Osteocyte (in vitro differentiated cells): ENCODE results near the gene NSUN6. TPM values are rescaled to one million over a fixed set of nuclear protein-coding genes. Genes with fewer than 3 reads are reported as not detected.
"Not testable (repeated sequence)": the region's sequence is repeated elsewhere in the genome, so short reads cannot be mapped to it uniquely, and the experiment has no call there.

Source experiments
- DNase-seq: peaks from one replicate; pipeline ENCODE4 v3.0.0; 2021; ENCODE audit warnings: mixed read lengths; ENCODE audit not compliant: unreplicated experiment; ENCODE audit errors: extremely low spot score
- H3K27ac Mint-ChIP-seq: one replicate; pipeline ENCODE4 v1.8.0; 2021; ENCODE audit warnings: mild to moderate bottlenecking, mixed read lengths; ENCODE audit not compliant: unreplicated experiment
- H3K27me3 Mint-ChIP-seq: one replicate; pipeline ENCODE4 v1.8.0; 2021; ENCODE audit warnings: mixed read lengths; ENCODE audit not compliant: unreplicated experiment
- H3K36me3 Mint-ChIP-seq: one replicate; pipeline ENCODE4 v1.8.0; 2021; ENCODE audit warnings: mixed read lengths; ENCODE audit not compliant: unreplicated experiment
- H3K4me1 Mint-ChIP-seq: one replicate; pipeline ENCODE4 v1.8.0; 2021; ENCODE audit warnings: mixed read lengths; ENCODE audit not compliant: unreplicated experiment
- H3K4me3 Mint-ChIP-seq: one replicate; pipeline ENCODE4 v1.8.0; 2021; ENCODE audit warnings: mild to moderate bottlenecking, moderate library complexity, mixed read lengths; ENCODE audit not compliant: unreplicated experiment
- H3K9me3 Mint-ChIP-seq: one replicate; pipeline ENCODE4 v1.8.0; 2021; ENCODE audit warnings: mixed read lengths; ENCODE audit not compliant: unreplicated experiment
- total RNA-seq: library from RNA; stranded (reverse); gene quantifications from 2 replicates; pipeline ENCODE4 v1.2.1, GENCODE V29; 2021
- TF ChIP-seq, protein P1 (sequence below): fragments of 200-600 bp; sonication (generic); IDR thresholded peaks from 2 replicates; pipeline ENCODE4 v1.5.0; 2021; ENCODE audit warnings: antibody characterized with exemption, mild to moderate bottlenecking, moderate library complexity

NSUN6 gene
- total RNA-seq, 1 donor from 2014 or later = 8.3 TPM

DNA sequence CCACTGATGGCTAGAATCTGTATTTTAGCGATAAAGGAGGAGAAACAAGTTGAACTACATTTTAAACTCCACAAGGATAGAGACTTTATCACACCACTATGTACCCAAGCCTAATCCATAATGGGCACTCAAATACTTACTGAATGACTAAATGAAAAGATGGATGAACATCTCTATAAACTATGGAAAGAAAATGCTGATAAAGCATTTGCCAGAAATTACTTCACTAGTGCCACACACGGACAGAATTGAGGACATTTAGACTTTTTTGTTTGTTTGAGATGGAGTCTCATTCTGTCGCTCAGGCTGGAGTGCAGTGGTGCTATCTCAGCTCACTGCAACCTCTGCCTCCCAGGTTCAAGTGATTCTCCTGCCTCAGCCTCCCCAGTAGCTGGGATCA, 1.7 kb upstream of the NSUN6 start:
- H3K4me3 Mint-ChIP-seq = peak overlapping the region; percentile 6
- no peak for DNase-seq
- no peaks in the 10 kb centered on the region for H3K9me3 Mint-ChIP-seq
- no peaks in the 10 kb centered on the region for H3K36me3 Mint-ChIP-seq
- H3K27ac Mint-ChIP-seq = no peak overlapping the region
- H3K27me3 Mint-ChIP-seq = no peaks in the 10 kb centered on the region
- H3K4me1 Mint-ChIP-seq = peaks cover 29% of the 10 kb centered on the region
- TF ChIP-seq, protein P1, sequence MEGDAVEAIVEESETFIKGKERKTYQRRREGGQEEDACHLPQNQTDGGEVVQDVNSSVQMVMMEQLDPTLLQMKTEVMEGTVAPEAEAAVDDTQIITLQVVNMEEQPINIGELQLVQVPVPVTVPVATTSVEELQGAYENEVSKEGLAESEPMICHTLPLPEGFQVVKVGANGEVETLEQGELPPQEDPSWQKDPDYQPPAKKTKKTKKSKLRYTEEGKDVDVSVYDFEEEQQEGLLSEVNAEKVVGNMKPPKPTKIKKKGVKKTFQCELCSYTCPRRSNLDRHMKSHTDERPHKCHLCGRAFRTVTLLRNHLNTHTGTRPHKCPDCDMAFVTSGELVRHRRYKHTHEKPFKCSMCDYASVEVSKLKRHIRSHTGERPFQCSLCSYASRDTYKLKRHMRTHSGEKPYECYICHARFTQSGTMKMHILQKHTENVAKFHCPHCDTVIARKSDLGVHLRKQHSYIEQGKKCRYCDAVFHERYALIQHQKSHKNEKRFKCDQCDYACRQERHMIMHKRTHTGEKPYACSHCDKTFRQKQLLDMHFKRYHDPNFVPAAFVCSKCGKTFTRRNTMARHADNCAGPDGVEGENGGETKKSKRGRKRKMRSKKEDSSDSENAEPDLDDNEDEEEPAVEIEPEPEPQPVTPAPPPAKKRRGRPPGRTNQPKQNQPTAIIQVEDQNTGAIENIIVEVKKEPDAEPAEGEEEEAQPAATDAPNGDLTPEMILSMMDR = no peak

DNA sequence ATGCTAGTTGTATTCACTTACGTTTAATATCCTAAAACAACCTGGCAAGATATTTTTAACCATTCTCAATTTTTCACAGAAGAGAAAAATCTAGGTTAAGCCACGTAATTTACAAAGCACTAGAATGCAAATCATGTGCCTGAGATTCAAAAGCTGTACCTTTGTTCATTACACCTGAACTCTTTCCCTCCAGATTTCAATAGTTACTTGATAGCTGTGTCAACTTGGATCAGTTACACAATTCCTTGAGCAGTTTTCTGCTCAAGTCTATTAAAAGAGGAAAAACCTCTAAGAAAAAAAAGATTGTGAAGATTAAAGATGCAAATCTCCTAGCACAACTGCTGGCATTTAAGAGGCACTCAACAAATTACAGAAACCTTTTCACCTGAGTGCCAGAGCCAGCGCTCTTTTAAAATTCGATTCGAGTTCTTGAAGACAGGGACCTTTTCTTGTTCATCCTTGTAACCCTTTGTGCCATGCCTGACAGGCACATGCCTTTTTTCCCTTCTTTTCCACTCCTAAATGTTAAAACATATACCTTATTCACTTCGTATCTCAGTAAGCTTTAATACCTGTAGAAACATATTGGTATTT, 886 bp downstream of the NSUN6 start:
- Mint-ChIP-seq H3K36me3 (no peaks in the 10 kb centered on the region), H3K4me3 (peak overlapping the region; percentile 91), H3K4me1 (peaks cover 29% of the 10 kb centered on the region)

DNA sequence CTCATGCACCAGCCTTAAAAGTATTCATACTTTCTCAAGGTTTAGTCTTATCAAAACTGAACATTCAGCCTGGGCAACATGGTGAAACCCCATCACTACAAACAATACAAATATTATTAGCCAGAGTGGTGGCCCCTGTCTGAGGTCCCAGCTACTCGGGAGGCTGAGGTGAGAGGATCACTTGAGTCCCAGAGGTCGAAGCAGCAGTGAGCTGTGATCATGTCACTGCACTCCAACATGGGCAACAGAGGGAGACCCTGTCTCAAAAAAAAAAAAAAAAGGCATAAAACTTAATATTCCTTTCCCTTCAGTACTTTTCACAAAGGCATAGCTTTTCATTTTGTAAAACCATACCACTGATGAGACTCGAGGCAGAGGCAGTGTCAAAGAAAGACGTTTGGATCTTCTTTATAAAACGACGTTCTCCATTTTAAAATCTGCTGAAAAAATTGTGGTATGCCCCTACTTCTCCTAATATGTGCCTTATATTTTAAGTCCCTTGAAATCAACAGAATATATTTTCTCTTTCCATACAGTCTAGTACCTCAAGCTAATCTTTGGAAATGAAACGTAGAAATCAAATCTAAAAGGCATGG, 1.9 kb downstream of the NSUN6 start:
- Mint-ChIP-seq H3K4me3 (peak overlapping the region; percentile 33), H3K27ac (no peak overlapping the region), H3K27me3 (no peaks in the 10 kb centered on the region), H3K9me3 (no peaks in the 10 kb centered on the region), H3K36me3 (no peaks in the 10 kb centered on the region), H3K4me1 (peaks cover 29% of the 10 kb centered on the region)
- no peak for DNase-seq
- TF ChIP-seq, protein P1 = no peak

More for the DNA sequence above, 886 bp downstream of the NSUN6 start:
- Mint-ChIP-seq H3K27ac (no peak overlapping the region), H3K27me3 (no peaks in the 10 kb centered on the region), H3K9me3 (no peaks in the 10 kb centered on the region)
- DNase-seq = no peak
- TF ChIP-seq, protein P1 = no peak

DNA sequence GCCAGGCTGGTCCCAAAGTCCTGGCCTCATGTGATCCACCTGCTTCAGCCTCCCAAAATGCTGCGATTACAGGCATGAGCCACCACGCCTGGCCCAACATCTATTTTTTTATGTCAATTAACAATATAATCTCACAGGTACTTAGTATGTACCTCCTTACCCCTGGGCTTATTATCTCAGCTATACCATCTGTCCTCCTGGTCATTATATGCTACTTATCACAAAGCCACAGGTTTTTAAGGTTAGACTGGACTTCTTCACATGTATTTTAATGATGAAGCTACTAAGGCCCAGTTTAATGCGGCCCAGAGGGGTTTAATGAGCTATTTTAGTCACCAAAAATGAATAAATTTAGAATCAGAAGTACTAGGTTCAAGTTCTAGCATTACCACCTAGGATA, 3.4 kb downstream of the NSUN6 start:
- no peak for DNase-seq
- TF ChIP-seq, protein P1 = no peak
- Mint-ChIP-seq H3K9me3 (no peaks in the 10 kb centered on the region), H3K27me3 (no peaks in the 10 kb centered on the region), H3K4me1 (peaks cover 29% of the 10 kb centered on the region), H3K27ac (no peak overlapping the region), H3K4me3 (no peak overlapping the region), H3K36me3 (no peaks in the 10 kb centered on the region)

DNA sequence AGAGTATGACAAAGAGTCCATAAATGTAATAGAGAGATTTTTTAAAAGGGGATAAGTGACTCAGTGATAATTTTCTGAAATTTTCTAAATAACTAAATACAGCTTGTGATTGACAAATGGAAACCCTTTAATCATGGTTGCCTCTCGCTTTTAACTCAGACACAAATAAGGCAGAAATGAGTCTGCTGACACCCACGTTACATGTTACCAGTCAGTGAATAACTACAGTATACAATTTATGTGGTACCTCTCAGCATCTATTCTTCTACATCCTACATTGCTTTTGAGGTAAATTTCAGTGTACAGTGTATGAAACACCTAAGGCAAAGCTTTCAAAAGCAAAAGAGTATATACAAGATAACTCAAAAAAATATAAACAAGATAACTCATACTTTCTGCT, 4.2 kb downstream of the NSUN6 start:
- Mint-ChIP-seq H3K36me3 (no peaks in the 10 kb centered on the region), H3K4me1 (peaks cover 27% of the 10 kb centered on the region), H3K4me3 (no peak overlapping the region), H3K27me3 (no peaks in the 10 kb centered on the region), H3K27ac (no peak overlapping the region), H3K9me3 (no peaks in the 10 kb centered on the region)
- TF ChIP-seq, protein P1 = no peak
- DNase-seq = no peak

DNA sequence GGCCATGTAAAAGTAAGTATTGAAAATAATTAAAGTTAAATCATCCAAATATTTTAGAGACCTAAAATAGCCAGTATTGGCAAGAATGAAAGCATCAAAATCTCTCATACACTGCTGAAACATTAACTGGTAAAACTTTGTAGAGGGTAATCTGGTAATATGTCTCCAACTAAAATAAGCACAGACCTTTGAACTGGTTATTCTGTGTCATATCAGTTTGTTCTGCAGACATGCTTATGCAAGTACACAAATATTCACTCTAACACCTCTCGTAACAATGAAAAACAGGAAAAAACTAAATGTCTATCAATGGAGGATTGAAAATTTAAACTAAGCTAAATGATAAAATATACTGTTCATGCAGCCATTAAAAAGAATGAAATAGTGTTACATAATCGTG, 11.7 kb downstream of the NSUN6 start:
- not testable (repeated sequence) for H3K36me3 Mint-ChIP-seq

DNA sequence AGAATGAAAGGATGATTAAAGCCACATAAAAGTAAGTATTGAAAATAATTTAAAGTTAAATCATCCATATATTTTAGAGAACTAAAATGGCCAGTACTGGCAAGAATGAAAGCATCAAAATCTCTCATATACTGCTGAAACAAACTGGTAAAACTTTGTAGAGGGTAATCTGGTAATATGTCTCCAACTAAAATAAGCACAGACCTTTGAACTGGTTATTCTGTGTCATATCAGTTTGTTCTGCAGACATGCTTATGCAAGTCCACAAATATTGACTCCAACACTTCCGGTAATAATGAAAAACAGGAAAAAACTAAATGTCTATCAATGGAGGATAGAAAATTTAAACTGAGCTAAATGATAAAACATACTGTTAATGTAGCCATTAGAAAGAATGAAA, 14.0 kb downstream of the NSUN6 start:
- not testable (repeated sequence) for H3K9me3 Mint-ChIP-seq, H3K4me1 Mint-ChIP-seq, H3K36me3 Mint-ChIP-seq, DNase-seq, H3K27me3 Mint-ChIP-seq, H3K4me3 Mint-ChIP-seq, H3K27ac Mint-ChIP-seq

More for the DNA sequence above, 11.7 kb downstream of the NSUN6 start:
- DNase-seq, H3K27ac Mint-ChIP-seq, H3K4me1 Mint-ChIP-seq, H3K27me3 Mint-ChIP-seq, H3K9me3 Mint-ChIP-seq, H3K4me3 Mint-ChIP-seq: not testable (repeated sequence)
